ENCODE data around the gene MTCL1. TPM values are rescaled to one million over a fixed set of nuclear protein-coding genes. Genes with fewer than 3 reads are reported as not detected.

The MTCL1 gene
- total RNA-seq, 3 donors from 2014 or later (not counting 1 experiment from before 2014, with no cell fraction given), result 0.38 to 1.5 (median 0.43) TPM

- H3K4me3 Mint-ChIP-seq, result no peak overlapping the region
- no peaks in the 10 kb centered on the region for H3K36me3 Mint-ChIP-seq
- no peaks in the 10 kb centered on the region for H3K9me3 ChIP-seq (ENCODE audit: control insufficient read depth, insufficient read depth, low read length)
- no peaks in the 10 kb centered on the region for H3K4me1 Mint-ChIP-seq
- no peaks in the 10 kb centered on the region for H3K9me3 Mint-ChIP-seq
- no peak overlapping the region for H3K27ac Mint-ChIP-seq
- intact Hi-C loops (cut with micrococcal nuclease), result no loop called here
- no peaks in the 10 kb centered on the region for H3K27me3 ChIP-seq (ENCODE audit: control insufficient read depth, insufficient read depth, low read length)
- no peak overlapping the region for H3K4me3 ChIP-seq (ENCODE audit: low read length)
- no peak for TF ChIP-seq CTCF (IDR thresholded peaks at IDR 0.05)
- DNase-seq (no peak), ATAC-seq (no peak)
- no CpG with 5 or more reads among the region's 1 CpG for WGBS (ENCODE audit: insufficient coverage)
- no peak overlapping the region for H3K27ac ChIP-seq (ENCODE audit: low read length)
- H3K4me1 ChIP-seq (ENCODE audit: control insufficient read depth, insufficient read depth, low read length), result no peaks in the 10 kb centered on the region
- peaks cover 0 to 3% of the 10 kb centered on the region in 2 donors for H3K27me3 Mint-ChIP-seq (ENCODE audit: low read depth in 2 of 2)
- no peaks in the 10 kb centered on the region for H3K36me3 ChIP-seq (ENCODE audit: control insufficient read depth, insufficient read depth, low read length)
Observed at GRCh38 chr18:8770657-8771056, 65.3 kb downstream of the MTCL1 start.

- intact Hi-C loops (cut with micrococcal nuclease), result no loop called here
- H3K9me3 Mint-ChIP-seq, result no peaks in the 10 kb centered on the region
- WGBS (ENCODE audit: insufficient coverage), result 88% methylated on average over 8 of the region's 8 CpGs
Observed at GRCh38 chr18:8771930-8772329, 66.6 kb downstream of the MTCL1 start.

DNA sequence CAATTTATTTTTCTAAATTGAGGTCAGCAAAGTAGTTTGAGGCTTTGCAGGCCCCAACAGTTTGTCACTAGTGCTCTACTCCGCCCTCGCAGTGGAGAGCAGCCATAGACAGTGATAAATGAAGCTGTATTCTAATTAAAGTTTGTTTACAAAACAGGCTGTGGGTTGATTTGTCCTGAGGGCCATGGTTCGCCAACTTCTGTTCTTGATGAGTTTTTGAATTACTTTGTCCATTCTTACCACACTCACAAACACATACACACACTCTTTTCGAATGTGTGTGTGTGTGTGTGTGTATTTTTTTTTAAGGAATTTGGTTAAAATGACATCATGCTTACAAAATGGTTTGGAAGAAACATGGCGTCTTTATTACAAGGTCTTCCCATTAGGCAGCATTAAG is 68.6 kb downstream of the MTCL1 start:
- H3K4me1 Mint-ChIP-seq, result no peaks in the 10 kb centered on the region
- no peak overlapping the region for H3K4me3 Mint-ChIP-seq

More at GRCh38 chr18:8771930-8772329, 66.6 kb downstream of the MTCL1 start:
- Histone ChIP-seq H3K9me3 (ENCODE audit: control insufficient read depth, insufficient read depth, low read length) (no peaks in the 10 kb centered on the region), H3K27ac (ENCODE audit: low read length) (no peak overlapping the region), H3K27me3 (ENCODE audit: control insufficient read depth, insufficient read depth, low read length) (no peaks in the 10 kb centered on the region), H3K4me3 (ENCODE audit: low read length) (no peak overlapping the region), H3K36me3 (ENCODE audit: control insufficient read depth, insufficient read depth, low read length) (no peaks in the 10 kb centered on the region), H3K4me1 (ENCODE audit: control insufficient read depth, insufficient read depth, low read length) (no peaks in the 10 kb centered on the region)
- Mint-ChIP-seq H3K27ac (no peak overlapping the region), H3K4me3 (no peak overlapping the region), H3K36me3 (no peaks in the 10 kb centered on the region), H3K27me3 (ENCODE audit: low read depth in 2 of 2) (peaks cover 0 to 3% of the 10 kb centered on the region in 2 donors), H3K4me1 (no peaks in the 10 kb centered on the region)
- TF ChIP-seq CTCF (IDR thresholded peaks at IDR 0.05), result no peak
- no peak for DNase-seq
- no peak for ATAC-seq

More for the DNA sequence above, 68.6 kb downstream of the MTCL1 start:
- DNase-seq (no peak), ATAC-seq (no peak)
- H3K9me3 ChIP-seq (ENCODE audit: control insufficient read depth, insufficient read depth, low read length), result no peaks in the 10 kb centered on the region
- no peak overlapping the region for H3K27ac Mint-ChIP-seq
- H3K27ac ChIP-seq (ENCODE audit: low read length), result no peak overlapping the region
- WGBS (ENCODE audit: insufficient coverage), result 98% methylated on average over 3 of the region's 5 CpGs
- no peaks in the 10 kb centered on the region for H3K27me3 ChIP-seq (ENCODE audit: control insufficient read depth, insufficient read depth, low read length)
- H3K9me3 Mint-ChIP-seq, result no peaks in the 10 kb centered on the region
- no peaks in the 10 kb centered on the region for H3K36me3 Mint-ChIP-seq
- no peak overlapping the region for H3K4me3 ChIP-seq (ENCODE audit: low read length)
- no peaks in the 10 kb centered on the region for H3K4me1 ChIP-seq (ENCODE audit: control insufficient read depth, insufficient read depth, low read length)
- peaks cover 0 to 5% of the 10 kb centered on the region in 2 donors for H3K27me3 Mint-ChIP-seq (ENCODE audit: low read depth in 2 of 2)
- TF ChIP-seq CTCF (IDR thresholded peaks at IDR 0.05), result no peak
- intact Hi-C loops (cut with micrococcal nuclease), result no loop called here
- H3K36me3 ChIP-seq (ENCODE audit: control insufficient read depth, insufficient read depth, low read length), result no peaks in the 10 kb centered on the region

Measured in natural killer cell (primary cell).